HPDE6-E6E7 (cell line): ENCODE measurements around the gene FCHSD1.

ENCODE experiments used
- DNase-seq: peaks from one replicate; pipeline ENCODE4 v3.0.0; 2011; ENCODE audit warnings: missing footprints; ENCODE audit errors: extremely low spot score

Gene FCHSD1

GRCh38 chr5:141650851-141651727 lies at the start of gene FCHSD1:
Gene FCHSD1 (minus strand): TSS chr5:141651418. CDS start chr5:141651368, 50 bp downstream.
- DNase-seq: peak; percentile 93

GRCh38 chr5:141697586-141697985 lies 46.4 kb upstream of the FCHSD1 start:
- DNase-seq: no peak

- DNase-seq: no peak
Observed at GRCh38 chr5:141696431-141696830, 45.2 kb upstream of the FCHSD1 start.

GRCh38 chr5:141695627-141696215 lies 44.5 kb upstream of the FCHSD1 start:
- DNase-seq: no peak

- DNase-seq: no peak
Observed at GRCh38 chr5:141694479-141694878, 43.3 kb upstream of the FCHSD1 start.

GRCh38 chr5:141692919-141693725 lies 41.9 kb upstream of the FCHSD1 start:
- DNase-seq: no peak

GRCh38 chr5:141692533-141692888 lies 41.3 kb upstream of the FCHSD1 start:
- DNase-seq: no peak

- DNase-seq: peak; percentile 74
Observed at GRCh38 chr5:141691867-141692532, 40.8 kb upstream of the FCHSD1 start.

- no peak for DNase-seq
Observed at GRCh38 chr5:141691286-141691866, 40.2 kb upstream of the FCHSD1 start.

- DNase-seq: no peak
Observed at GRCh38 chr5:141686648-141687416, 35.6 kb upstream of the FCHSD1 start.

GRCh38 chr5:141685591-141685990 lies 34.4 kb upstream of the FCHSD1 start:
- no peak for DNase-seq

- DNase-seq: no peak
Observed at GRCh38 chr5:141683596-141684141, 32.5 kb upstream of the FCHSD1 start.

GRCh38 chr5:141681695-141682641 lies 30.8 kb upstream of the FCHSD1 start, which contains the start of gene ARAP3:
Gene ARAP3 (minus strand): TSS chr5:141682230. CDS start chr5:141680486, 1,744 bp downstream.
- peak; percentile 91 for DNase-seq

GRCh38 chr5:141681295-141681694 lies 30.1 kb upstream of the FCHSD1 start:
- DNase-seq: no peak

GRCh38 chr5:141680751-141681201 lies 29.6 kb upstream of the FCHSD1 start:
- DNase-seq: no peak

- DNase-seq: no peak
Observed at GRCh38 chr5:141680178-141680577, 29.0 kb upstream of the FCHSD1 start.

- DNase-seq: no peak
Observed at GRCh38 chr5:141677415-141677814, 26.2 kb upstream of the FCHSD1 start.

GRCh38 chr5:141675672-141676071 lies 24.5 kb upstream of the FCHSD1 start:
- DNase-seq: no peak

- DNase-seq: no peak
Observed at GRCh38 chr5:141674747-141675146, 23.5 kb upstream of the FCHSD1 start.
